Neural progenitor cell (in vitro differentiated cells): Measurements from ENCODE around the gene AATK. TPM values are rescaled to one million over a fixed set of nuclear protein-coding genes. Genes with fewer than 3 reads are reported as not detected.
A peak's percentile ranks its signal among the peaks of the same experiment; 100 is the strongest.

Experiments used
- DNase-seq: peaks from one replicate; pipeline ENCODE4 v3.0.0-alpha.2; 2016; ENCODE audit warnings: low spot score
- H2AFZ ChIP-seq: fragments of 200-600 bp; sonication (generic); replicated peaks from 2 replicates; pipeline ENCODE4 v1.6.1; 2016; ENCODE audit warnings: antibody characterized with exemption
- H3F3A ChIP-seq: fragments of 200-600 bp; sonication (generic); 2 replicates; pipeline ENCODE4 v1.6.1; 2016; ENCODE audit warnings: antibody characterized with exemption, low read depth
- H3K27ac ChIP-seq: fragments of 200-600 bp; sonication (generic); 2 replicates; pipeline ENCODE4 v1.5.1; 2016; ENCODE audit warnings: mild to moderate bottlenecking
- H3K27me3 ChIP-seq: fragments of 200-600 bp; sonication (generic); 2 replicates; pipeline ENCODE4 v1.6.1; 2016; ENCODE audit warnings: mild to moderate bottlenecking, moderate library complexity
- H3K36me3 ChIP-seq: fragments of 200-600 bp; sonication (generic); 2 replicates; pipeline ENCODE4 v1.5.1; 2016
- H3K4me1 ChIP-seq: fragments of 200-600 bp; sonication (generic); 2 replicates; pipeline ENCODE4 v1.6.1; 2016; ENCODE audit warnings: mixed run types
- H3K4me2 ChIP-seq: fragments of 200-600 bp; sonication (generic); 2 replicates; pipeline ENCODE4 v1.6.1; 2016
- H3K4me3 ChIP-seq: fragments of 200-600 bp; sonication (generic); 2 replicates; pipeline ENCODE4 v1.5.1; 2016
- H3K79me2 ChIP-seq: fragments of 200-600 bp; sonication (generic); 2 replicates; pipeline ENCODE4 v1.6.1; 2016; ENCODE audit warnings: low read depth
- H3K9ac ChIP-seq: fragments of 200-600 bp; sonication (generic); 2 replicates; pipeline ENCODE4 v1.6.1; 2016
- H3K9me3 ChIP-seq: fragments of 200-600 bp; sonication (generic); 2 replicates; pipeline ENCODE4 v1.5.1; 2016; ENCODE audit warnings: low read depth
- H4K20me1 ChIP-seq: fragments of 200-600 bp; sonication (generic); 2 replicates; pipeline ENCODE4 v1.6.1; 2016; ENCODE audit warnings: low read depth
- H3K27ac Mint-ChIP-seq: 3 replicates; pipeline ENCODE4 v1.8.0; 2021; ENCODE audit warnings: mixed read lengths
- H3K27me3 Mint-ChIP-seq: 2 replicates; pipeline ENCODE4 v1.8.0; 2022; ENCODE audit warnings: low read depth, mild to moderate bottlenecking, inconsistent platforms, moderate library complexity, mixed read lengths; ENCODE audit not compliant: insufficient read depth
- H3K36me3 Mint-ChIP-seq: 3 replicates; pipeline ENCODE4 v1.8.0; 2021; ENCODE audit warnings: mixed read lengths
- H3K4me1 Mint-ChIP-seq: 3 replicates; pipeline ENCODE4 v1.8.0; 2021; ENCODE audit warnings: mixed read lengths
- H3K4me3 Mint-ChIP-seq: 3 replicates; pipeline ENCODE4 v1.8.0; 2021; ENCODE audit warnings: mild to moderate bottlenecking, moderate library complexity, mixed read lengths
- H3K9me3 Mint-ChIP-seq: 3 replicates; pipeline ENCODE4 v1.8.0; 2020; ENCODE audit warnings: mixed read lengths
- EZH2 ChIP-seq: fragments of 200-600 bp; sonication (generic); IDR thresholded peaks from 2 replicates; pipeline ENCODE4 v1.6.1; 2017; ENCODE audit warnings: antibody characterized with exemption, mild to moderate bottlenecking, moderate library complexity
- EZH2phosphoT487 ChIP-seq: fragments of 200-600 bp; sonication (generic); IDR thresholded peaks from 2 replicates; pipeline ENCODE4 v1.6.1; 2017; ENCODE audit warnings: antibody characterized with exemption
- total RNA-seq: library from RNA; depleted of rRNA; stranded (reverse); fragments of >200 nt; gene quantifications from 2 replicates; pipeline ENCODE4 v1.2.3, GENCODE V29; 2015; ENCODE audit warnings: low replicate concordance
- TF ChIP-seq, protein P1 (sequence below): fragments of 200-600 bp; sonication (generic); IDR thresholded peaks from 2 replicates; pipeline ENCODE4 v1.5.1; 2017; ENCODE audit warnings: antibody characterized with exemption, mild to moderate bottlenecking

The AATK gene
- total RNA-seq, 1 donor from 2014 or later, result 0.32 TPM

DNA sequence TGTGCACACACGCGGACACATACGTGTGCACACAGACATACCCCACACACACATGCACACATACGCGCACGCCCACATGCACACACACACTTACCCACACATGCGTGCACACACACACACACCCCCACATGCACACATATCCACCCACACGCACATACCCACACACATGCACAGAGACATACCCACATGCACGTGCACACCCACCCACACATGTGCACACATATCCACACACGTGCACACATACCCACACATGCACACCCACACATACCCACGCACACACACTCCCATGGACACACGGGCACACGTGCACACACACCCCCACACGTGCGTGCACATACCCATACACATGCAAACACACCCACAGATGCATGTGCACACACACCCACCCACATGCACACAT is 27.9 kb downstream of the AATK start:
- H3K9me3 ChIP-seq, result no peaks in the 10 kb centered on the region
- peaks cover 15% of the 10 kb centered on the region for H3F3A ChIP-seq
- no peak overlapping the region for H3K27ac ChIP-seq
- H3K4me2 ChIP-seq, result no peak overlapping the region
- H3K4me3 Mint-ChIP-seq, result peak overlapping the region; percentile 3
- H3K36me3 Mint-ChIP-seq, result no peaks in the 10 kb centered on the region
- H3K9me3 Mint-ChIP-seq, result peaks cover 9% of the 10 kb centered on the region
- H4K20me1 ChIP-seq, result no peaks in the 10 kb centered on the region
- H3K27me3 ChIP-seq, result no peaks in the 10 kb centered on the region
- H3K4me1 ChIP-seq, result no peaks in the 10 kb centered on the region
- no peak overlapping the region for H2AFZ ChIP-seq
- H3K27me3 Mint-ChIP-seq, result peaks cover 15% of the 10 kb centered on the region
- peak overlapping the region; percentile 1 for H3K27ac Mint-ChIP-seq
- no peak overlapping the region for H3K4me3 ChIP-seq
- no peak overlapping the region for H3K9ac ChIP-seq
- H3K36me3 ChIP-seq, result no peaks in the 10 kb centered on the region
- H3K79me2 ChIP-seq, result no peaks in the 10 kb centered on the region
- H3K4me1 Mint-ChIP-seq, result peaks cover 8% of the 10 kb centered on the region
- no peak for DNase-seq
- TF ChIP-seq EZH2, result no peak
- TF ChIP-seq, protein P1, sequence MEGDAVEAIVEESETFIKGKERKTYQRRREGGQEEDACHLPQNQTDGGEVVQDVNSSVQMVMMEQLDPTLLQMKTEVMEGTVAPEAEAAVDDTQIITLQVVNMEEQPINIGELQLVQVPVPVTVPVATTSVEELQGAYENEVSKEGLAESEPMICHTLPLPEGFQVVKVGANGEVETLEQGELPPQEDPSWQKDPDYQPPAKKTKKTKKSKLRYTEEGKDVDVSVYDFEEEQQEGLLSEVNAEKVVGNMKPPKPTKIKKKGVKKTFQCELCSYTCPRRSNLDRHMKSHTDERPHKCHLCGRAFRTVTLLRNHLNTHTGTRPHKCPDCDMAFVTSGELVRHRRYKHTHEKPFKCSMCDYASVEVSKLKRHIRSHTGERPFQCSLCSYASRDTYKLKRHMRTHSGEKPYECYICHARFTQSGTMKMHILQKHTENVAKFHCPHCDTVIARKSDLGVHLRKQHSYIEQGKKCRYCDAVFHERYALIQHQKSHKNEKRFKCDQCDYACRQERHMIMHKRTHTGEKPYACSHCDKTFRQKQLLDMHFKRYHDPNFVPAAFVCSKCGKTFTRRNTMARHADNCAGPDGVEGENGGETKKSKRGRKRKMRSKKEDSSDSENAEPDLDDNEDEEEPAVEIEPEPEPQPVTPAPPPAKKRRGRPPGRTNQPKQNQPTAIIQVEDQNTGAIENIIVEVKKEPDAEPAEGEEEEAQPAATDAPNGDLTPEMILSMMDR, result no peak
- TF ChIP-seq EZH2phosphoT487, result no peak

DNA sequence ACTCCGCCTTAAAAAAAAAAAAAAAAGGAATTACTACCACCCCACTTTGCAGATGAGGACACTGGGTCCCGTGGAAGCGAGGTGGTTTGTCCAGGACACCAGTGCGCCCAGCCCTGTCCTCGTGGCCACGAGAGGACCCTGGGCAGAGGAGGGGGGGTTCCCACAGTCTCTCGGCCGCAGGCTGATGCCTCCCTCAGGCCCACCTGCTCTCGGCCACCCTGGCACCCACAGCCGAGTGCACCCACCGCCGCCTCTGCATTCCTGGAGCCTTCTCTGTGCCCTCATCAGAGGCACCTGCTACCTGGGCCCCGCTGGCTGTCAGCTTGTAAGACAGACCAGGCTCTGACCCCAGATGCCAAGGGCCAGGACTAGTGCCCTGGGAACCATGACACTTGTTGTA is 28.8 kb downstream of the AATK start:
- H3K27ac Mint-ChIP-seq, result no peak overlapping the region
- peaks cover 6% of the 10 kb centered on the region for H3K4me1 Mint-ChIP-seq
- peaks cover 9% of the 10 kb centered on the region for H3K9me3 Mint-ChIP-seq
- Histone ChIP-seq H3K27me3 (no peaks in the 10 kb centered on the region), H3K79me2 (no peaks in the 10 kb centered on the region), H4K20me1 (no peaks in the 10 kb centered on the region), H3K9ac (no peak overlapping the region), H3K4me2 (no peak overlapping the region), H3K4me3 (no peak overlapping the region), H3K27ac (no peak overlapping the region), H3K9me3 (no peaks in the 10 kb centered on the region), H2AFZ (no peak overlapping the region), H3K36me3 (no peaks in the 10 kb centered on the region), H3K4me1 (no peaks in the 10 kb centered on the region), H3F3A (peaks cover 15% of the 10 kb centered on the region)
- DNase-seq, result no peak
- TF ChIP-seq EZH2phosphoT487, result no peak
- TF ChIP-seq, protein P1, result no peak
- TF ChIP-seq EZH2, result no peak
- peaks cover 15% of the 10 kb centered on the region for H3K27me3 Mint-ChIP-seq
- H3K4me3 Mint-ChIP-seq, result no peak overlapping the region
- no peaks in the 10 kb centered on the region for H3K36me3 Mint-ChIP-seq

DNA sequence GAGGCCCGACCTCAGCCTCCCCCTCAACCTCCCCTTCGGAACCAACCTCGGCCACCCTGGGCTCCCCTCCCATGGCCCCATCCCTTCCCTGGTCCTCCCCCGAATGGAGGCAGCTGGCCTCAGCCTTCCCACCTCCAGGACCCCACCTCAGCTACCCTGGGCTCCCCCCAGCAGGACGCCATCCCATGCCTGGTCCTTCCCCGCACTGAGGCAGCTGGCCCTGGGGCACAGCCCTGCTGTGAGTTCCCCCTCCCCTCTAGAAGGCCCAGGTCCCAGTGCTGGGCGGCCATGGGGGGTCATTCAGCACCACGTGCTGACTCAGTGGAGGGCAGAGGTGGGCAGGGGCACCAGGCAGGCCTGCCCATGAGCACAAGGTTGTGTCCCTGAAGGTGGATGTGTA is 29.7 kb downstream of the AATK start:
- no peak overlapping the region for H3K27ac Mint-ChIP-seq
- no peak overlapping the region for H3K9ac ChIP-seq
- no peak overlapping the region for H3K4me2 ChIP-seq
- no peak overlapping the region for H3K27ac ChIP-seq
- H3K36me3 Mint-ChIP-seq, result no peaks in the 10 kb centered on the region
- no peak overlapping the region for H3K4me3 ChIP-seq
- no peak overlapping the region for H2AFZ ChIP-seq
- peaks cover 15% of the 10 kb centered on the region for H3F3A ChIP-seq
- H3K79me2 ChIP-seq, result no peaks in the 10 kb centered on the region
- H3K27me3 ChIP-seq, result no peaks in the 10 kb centered on the region
- no peaks in the 10 kb centered on the region for H4K20me1 ChIP-seq
- no peaks in the 10 kb centered on the region for H3K4me1 ChIP-seq
- H3K36me3 ChIP-seq, result no peaks in the 10 kb centered on the region
- TF ChIP-seq, protein P1, result no peak
- no peak for TF ChIP-seq EZH2
- TF ChIP-seq EZH2phosphoT487, result no peak
- no peaks in the 10 kb centered on the region for H3K9me3 ChIP-seq
- DNase-seq, result no peak
- peaks cover 15% of the 10 kb centered on the region for H3K27me3 Mint-ChIP-seq
- H3K4me3 Mint-ChIP-seq, result no peak overlapping the region
- H3K4me1 Mint-ChIP-seq, result peaks cover 6% of the 10 kb centered on the region
- peaks cover 9% of the 10 kb centered on the region for H3K9me3 Mint-ChIP-seq
